GM21717 (cell line): ENCODE data around the gene SHKBP1.
"Not testable (repeated sequence)": the region's sequence is repeated elsewhere in the genome, so short reads cannot be mapped to it uniquely, and the experiment has no call there.

Source experiments
- ATAC-seq: cut with Tn5 transposase; IDR thresholded peaks from one replicate; pipeline ENCODE4 v1.9.1; 2021; ENCODE audit warnings: mild to moderate bottlenecking, moderate library complexity; ENCODE audit not compliant: unreplicated experiment

Gene SHKBP1

GRCh38 chr19:40613690-40614621 lies 37.3 kb downstream of the SHKBP1 start:
- no peak for ATAC-seq

GRCh38 chr19:40614622-40615411 lies 38.1 kb downstream of the SHKBP1 start:
- no peak for ATAC-seq

GRCh38 chr19:40616178-40616577 lies 39.5 kb downstream of the SHKBP1 start:
- no peak for ATAC-seq

- no peak for ATAC-seq
Observed at GRCh38 chr19:40616941-40617340, 40.3 kb downstream of the SHKBP1 start.

- ATAC-seq = no peak
Observed at GRCh38 chr19:40617961-40618360, 41.3 kb downstream of the SHKBP1 start.

GRCh38 chr19:40619333-40620160 lies 42.9 kb downstream of the SHKBP1 start:
- no peak for ATAC-seq

- no peak for ATAC-seq
Observed at GRCh38 chr19:40620161-40620485, 43.5 kb downstream of the SHKBP1 start.

GRCh38 chr19:40621283-40621682 lies 44.6 kb downstream of the SHKBP1 start:
- no peak for ATAC-seq

GRCh38 chr19:40621966-40622772 lies 45.5 kb downstream of the SHKBP1 start:
- ATAC-seq = no peak

- ATAC-seq = no peak
Observed at GRCh38 chr19:40622773-40623075, 46.1 kb downstream of the SHKBP1 start.

- ATAC-seq = no peak
Observed at GRCh38 chr19:40623403-40624251, 47.0 kb downstream of the SHKBP1 start.

- ATAC-seq = not testable (repeated sequence)
Observed at GRCh38 chr19:40624369-40625153, 47.9 kb downstream of the SHKBP1 start.

GRCh38 chr19:40625406-40626120 lies 48.9 kb downstream of the SHKBP1 start:
- ATAC-seq = no peak

- no peak for ATAC-seq
Observed at GRCh38 chr19:40626918-40627317, 50.2 kb downstream of the SHKBP1 start.

GRCh38 chr19:40627486-40628279 lies 51.0 kb downstream of the SHKBP1 start:
- ATAC-seq = no peak

GRCh38 chr19:40629346-40629745 lies 52.7 kb downstream of the SHKBP1 start:
- no peak for ATAC-seq

- ATAC-seq = no peak
Observed at GRCh38 chr19:40630571-40631160, 54.0 kb downstream of the SHKBP1 start.
